Measurements from ENCODE around the gene ARRB1. TPM values are rescaled to one million over a fixed set of nuclear protein-coding genes. Genes with fewer than 3 reads are reported as not detected.
"Not testable (repeated sequence)": the region's sequence is repeated elsewhere in the genome, so short reads cannot be mapped to it uniquely, and the experiment has no call there.

ARRB1 gene
- total RNA-seq, 1 donor from 2014 or later, result 22.7 TPM

DNA sequence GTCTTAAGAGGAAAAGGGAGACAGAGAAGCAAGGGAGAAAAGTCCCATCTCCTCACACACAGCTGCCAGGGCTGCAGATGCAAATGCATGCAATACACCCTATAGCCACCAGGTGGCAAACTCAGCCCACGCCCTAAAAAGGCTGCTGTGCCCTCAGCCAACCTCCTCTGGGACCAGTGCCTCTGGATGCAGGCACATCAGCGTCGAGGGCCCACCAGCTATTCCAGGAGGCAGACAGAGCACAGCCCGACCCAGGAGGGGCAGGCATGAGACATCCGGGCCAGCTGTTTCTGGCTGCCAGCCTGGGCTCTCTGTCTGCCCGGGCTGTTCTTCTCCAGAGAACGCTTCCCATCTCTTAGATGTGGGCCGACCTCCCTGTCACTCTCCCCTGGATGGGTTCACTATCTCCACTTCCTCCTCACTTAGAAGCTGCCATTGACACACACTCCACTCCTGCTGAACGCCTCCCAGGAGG is 71.2 kb downstream of the ARRB1 start:
- Mint-ChIP-seq H3K4me1 (peaks cover 24% of the 10 kb centered on the region), H3K27ac (no peak overlapping the region), H3K36me3 (ENCODE audit: low read depth) (peaks cover 14% of the 10 kb centered on the region), H3K4me3 (no peak overlapping the region), H3K27me3 (no peaks in the 10 kb centered on the region), H3K9me3 (no peaks in the 10 kb centered on the region)
- intact Hi-C loops (cut with micrococcal nuclease), result loop anchor here (1.0 to 2.0 kb wide), 3 partner anchors 49 to 108 kb away; no protein-coding TSS in a partner anchor
- peak; percentile 94 for DNase-seq

DNA sequence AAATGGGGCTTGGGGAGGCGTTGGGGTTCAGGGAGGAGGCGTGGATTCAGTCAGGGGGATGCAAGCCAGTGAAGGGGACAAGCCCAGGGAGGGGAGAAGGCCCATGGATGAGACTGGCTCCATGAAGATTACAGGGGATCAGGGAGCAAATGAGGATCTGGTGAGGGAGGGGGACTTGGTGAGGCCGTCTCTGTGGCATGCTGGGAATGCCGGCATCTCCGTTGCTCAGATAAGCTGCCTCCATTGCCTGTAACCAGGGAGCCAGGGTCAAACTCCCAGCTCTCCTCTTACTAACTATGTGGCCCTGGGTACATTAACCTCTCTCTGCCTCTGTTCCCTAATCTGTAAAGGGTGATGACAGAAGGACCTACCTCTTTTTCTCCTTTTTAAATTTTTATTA is 72.2 kb downstream of the ARRB1 start:
- H3K27ac Mint-ChIP-seq, result no peak overlapping the region
- H3K9me3 Mint-ChIP-seq, result no peaks in the 10 kb centered on the region
- H3K4me3 Mint-ChIP-seq, result no peak overlapping the region
- H3K4me1 Mint-ChIP-seq, result peaks cover 25% of the 10 kb centered on the region
- H3K36me3 Mint-ChIP-seq (ENCODE audit: low read depth), result peaks cover 14% of the 10 kb centered on the region
- no peaks in the 10 kb centered on the region for H3K27me3 Mint-ChIP-seq
- DNase-seq, result no peak
- intact Hi-C loops (cut with micrococcal nuclease), result no loop called here

DNA sequence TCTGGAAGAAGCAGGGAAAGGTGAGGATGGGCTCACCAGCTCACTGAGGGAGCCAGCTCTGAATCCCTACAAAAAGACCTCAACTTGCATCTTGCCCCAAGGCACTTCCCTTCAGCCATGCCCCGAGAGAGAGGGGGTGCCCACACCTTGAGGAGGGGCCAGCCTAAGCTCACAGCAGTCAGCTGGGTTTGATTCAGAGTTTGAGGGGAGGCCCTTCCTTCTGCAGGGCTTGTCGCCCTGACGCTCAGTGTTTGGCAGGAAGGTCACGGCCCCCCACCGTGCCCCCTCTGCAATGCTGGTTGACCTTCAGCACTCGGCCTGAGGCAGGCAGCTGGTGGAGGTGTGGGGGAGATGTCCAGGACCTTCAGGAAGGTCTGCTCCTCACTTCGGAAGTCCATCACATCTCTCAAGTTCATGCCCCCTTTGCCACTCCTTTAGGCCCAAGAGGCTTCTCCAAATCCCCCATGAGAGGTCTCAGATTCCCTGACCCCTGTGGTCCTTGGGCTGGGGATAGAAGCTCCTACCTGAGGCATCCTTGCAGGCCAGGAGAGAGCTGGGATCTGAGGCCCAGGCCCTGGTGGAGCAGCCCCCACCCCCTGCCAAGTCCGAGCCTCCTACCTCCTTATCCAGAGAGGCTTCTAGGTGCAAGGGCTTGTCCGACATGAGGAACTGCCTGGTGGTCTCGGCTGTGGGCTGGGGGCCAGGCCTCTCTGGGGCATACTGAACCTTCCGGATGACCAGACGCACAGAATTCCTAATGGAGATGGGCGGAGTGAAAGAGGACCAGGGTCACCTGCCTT is 73.3 kb downstream of the ARRB1 start:
- Mint-ChIP-seq H3K27me3 (no peaks in the 10 kb centered on the region), H3K9me3 (no peaks in the 10 kb centered on the region), H3K36me3 (ENCODE audit: low read depth) (peaks cover 17% of the 10 kb centered on the region), H3K4me3 (no peak overlapping the region), H3K4me1 (peaks cover 29% of the 10 kb centered on the region), H3K27ac (no peak overlapping the region)
- no peak for DNase-seq
- intact Hi-C loops (cut with micrococcal nuclease), result no loop called here

DNA sequence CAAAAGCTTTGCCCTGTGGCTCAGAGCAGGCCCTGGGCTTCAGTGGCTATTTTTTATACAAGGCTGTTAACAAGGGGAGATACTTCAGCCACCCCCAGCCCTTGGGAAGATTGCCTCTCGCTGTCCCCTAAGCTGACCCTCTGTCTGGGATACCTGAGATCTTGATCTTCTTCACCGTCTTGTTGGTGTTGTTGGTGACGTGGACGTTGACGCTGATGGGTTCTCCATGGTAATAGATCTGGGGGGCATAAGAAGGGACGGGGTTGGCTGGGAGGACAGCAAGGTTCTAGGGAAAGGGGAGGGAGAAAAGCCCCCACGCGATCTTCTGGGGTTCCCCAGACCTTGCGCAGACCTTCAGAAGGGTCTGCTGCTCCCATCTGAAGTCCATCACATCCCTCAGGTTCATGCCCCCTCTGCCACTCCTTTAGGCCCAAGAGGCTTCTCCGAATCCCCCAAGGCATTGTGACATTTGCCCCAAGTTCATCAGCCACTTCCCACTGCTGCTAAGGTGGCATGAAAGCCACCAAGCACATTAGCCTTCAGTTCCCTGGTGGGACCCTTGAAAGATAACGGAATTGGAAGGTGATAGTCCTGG is 74.2 kb downstream of the ARRB1 start:
- intact Hi-C loops (cut with micrococcal nuclease), result no loop called here
- DNase-seq, result no peak
- Mint-ChIP-seq H3K27ac (no peak overlapping the region), H3K27me3 (no peaks in the 10 kb centered on the region), H3K4me3 (no peak overlapping the region), H3K36me3 (ENCODE audit: low read depth) (peaks cover 17% of the 10 kb centered on the region), H3K4me1 (peaks cover 32% of the 10 kb centered on the region), H3K9me3 (no peaks in the 10 kb centered on the region)

DNA sequence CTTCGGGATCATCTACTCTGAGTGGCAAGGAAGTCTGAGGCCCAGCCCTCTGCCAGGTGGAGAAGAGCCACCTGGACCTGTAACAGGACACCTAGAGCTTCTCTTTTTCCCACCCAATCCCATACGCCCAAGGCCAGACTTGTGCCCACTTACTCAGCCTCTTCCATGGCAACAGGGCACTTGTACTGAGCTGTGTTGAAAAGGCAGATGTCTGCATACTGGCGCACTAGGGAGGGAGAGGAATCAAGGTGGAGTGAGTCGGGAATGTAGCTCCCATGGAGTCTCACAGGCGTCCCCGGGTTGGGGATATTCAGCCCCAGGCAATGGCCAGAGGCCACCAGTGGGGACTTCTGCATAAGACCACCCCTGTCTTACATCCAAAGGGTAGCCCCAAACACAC is 74.8 kb downstream of the ARRB1 start:
- Mint-ChIP-seq H3K27ac (peak overlapping the region; percentile 99), H3K9me3 (no peaks in the 10 kb centered on the region), H3K4me3 (peak overlapping the region; percentile 4), H3K36me3 (ENCODE audit: low read depth) (peaks cover 17% of the 10 kb centered on the region), H3K4me1 (peaks cover 32% of the 10 kb centered on the region), H3K27me3 (no peaks in the 10 kb centered on the region)
- intact Hi-C loops (cut with micrococcal nuclease), result no loop called here
- no peak for DNase-seq

DNA sequence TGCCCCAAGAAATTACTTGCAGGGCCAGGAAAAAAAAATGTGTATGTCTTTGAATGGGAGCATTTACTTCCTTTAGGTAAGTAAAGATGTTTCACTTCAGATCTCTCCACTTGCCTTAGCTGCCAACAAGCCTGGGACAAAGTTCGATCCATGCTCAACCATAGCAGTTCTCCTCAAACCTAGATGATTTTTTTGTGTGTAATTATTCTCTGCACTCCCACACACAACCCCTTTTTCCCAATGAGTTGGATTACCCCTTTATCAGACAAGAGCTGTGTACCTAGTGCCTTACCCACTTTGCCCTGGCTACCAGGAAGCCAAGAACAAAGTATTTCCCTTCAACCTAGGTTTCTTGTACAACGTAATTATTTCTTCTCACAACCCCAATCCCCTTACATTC is 75.3 kb downstream of the ARRB1 start:
- Mint-ChIP-seq H3K4me1 (peaks cover 34% of the 10 kb centered on the region), H3K27me3 (no peaks in the 10 kb centered on the region), H3K36me3 (ENCODE audit: low read depth) (peaks cover 19% of the 10 kb centered on the region), H3K27ac (peak overlapping the region; percentile 99), H3K4me3 (peak overlapping the region; percentile 28), H3K9me3 (no peaks in the 10 kb centered on the region)
- DNase-seq, result no peak
- intact Hi-C loops (cut with micrococcal nuclease), result no loop called here

DNA sequence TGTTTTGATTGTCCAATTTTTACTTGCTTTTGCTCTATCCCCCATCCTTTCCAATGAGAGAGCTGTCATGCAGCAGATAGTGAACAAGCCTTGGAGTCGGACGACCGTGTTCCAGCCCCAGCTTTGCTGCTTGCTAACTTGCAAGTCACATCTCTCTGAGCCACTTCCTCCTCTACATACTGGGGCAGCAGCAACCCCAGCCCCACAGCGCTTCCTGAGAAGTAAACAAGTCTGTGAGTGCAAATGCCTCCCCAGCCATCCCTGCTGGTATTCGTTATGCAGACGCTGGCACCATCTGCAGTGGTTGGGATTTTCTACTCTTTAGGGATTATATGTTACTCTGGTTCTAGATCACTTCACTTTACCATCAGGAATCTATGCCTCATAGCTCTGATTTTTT is 75.9 kb downstream of the ARRB1 start:
- peak overlapping the region; percentile 82 for H3K4me3 Mint-ChIP-seq
- H3K4me1 Mint-ChIP-seq, result peaks cover 33% of the 10 kb centered on the region
- peak overlapping the region; percentile 99 for H3K27ac Mint-ChIP-seq
- peaks cover 18% of the 10 kb centered on the region for H3K36me3 Mint-ChIP-seq (ENCODE audit: low read depth)
- peak; percentile 91 for DNase-seq
- intact Hi-C loops (cut with micrococcal nuclease), result no loop called here
- H3K9me3 Mint-ChIP-seq, result no peaks in the 10 kb centered on the region
- no peaks in the 10 kb centered on the region for H3K27me3 Mint-ChIP-seq

DNA sequence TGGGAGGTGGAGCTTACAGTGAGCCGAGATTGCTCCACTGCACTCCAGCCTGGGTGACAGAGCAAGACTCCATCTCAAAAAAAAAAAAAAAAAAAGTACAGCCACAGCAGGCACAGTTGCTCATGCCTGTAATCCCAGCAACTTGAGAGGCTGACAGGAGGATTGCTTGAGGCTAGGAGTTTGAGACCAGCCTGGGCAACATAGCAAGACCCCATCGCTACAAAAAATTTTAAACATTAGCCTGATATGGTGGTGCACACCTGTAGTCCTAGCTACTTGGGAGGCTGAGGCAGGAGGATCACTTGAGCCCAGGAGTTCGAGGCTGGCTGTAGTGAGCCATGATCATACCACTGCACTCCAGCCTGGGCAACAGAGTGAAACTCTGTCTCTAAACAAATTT is 76.7 kb downstream of the ARRB1 start:
- Mint-ChIP-seq H3K4me1 (peaks cover 29% of the 10 kb centered on the region), H3K36me3 (ENCODE audit: low read depth) (peaks cover 18% of the 10 kb centered on the region)
- intact Hi-C loops (cut with micrococcal nuclease); H3K27ac Mint-ChIP-seq; H3K9me3 Mint-ChIP-seq; H3K27me3 Mint-ChIP-seq; H3K4me3 Mint-ChIP-seq; DNase-seq: not testable (repeated sequence)

DNA sequence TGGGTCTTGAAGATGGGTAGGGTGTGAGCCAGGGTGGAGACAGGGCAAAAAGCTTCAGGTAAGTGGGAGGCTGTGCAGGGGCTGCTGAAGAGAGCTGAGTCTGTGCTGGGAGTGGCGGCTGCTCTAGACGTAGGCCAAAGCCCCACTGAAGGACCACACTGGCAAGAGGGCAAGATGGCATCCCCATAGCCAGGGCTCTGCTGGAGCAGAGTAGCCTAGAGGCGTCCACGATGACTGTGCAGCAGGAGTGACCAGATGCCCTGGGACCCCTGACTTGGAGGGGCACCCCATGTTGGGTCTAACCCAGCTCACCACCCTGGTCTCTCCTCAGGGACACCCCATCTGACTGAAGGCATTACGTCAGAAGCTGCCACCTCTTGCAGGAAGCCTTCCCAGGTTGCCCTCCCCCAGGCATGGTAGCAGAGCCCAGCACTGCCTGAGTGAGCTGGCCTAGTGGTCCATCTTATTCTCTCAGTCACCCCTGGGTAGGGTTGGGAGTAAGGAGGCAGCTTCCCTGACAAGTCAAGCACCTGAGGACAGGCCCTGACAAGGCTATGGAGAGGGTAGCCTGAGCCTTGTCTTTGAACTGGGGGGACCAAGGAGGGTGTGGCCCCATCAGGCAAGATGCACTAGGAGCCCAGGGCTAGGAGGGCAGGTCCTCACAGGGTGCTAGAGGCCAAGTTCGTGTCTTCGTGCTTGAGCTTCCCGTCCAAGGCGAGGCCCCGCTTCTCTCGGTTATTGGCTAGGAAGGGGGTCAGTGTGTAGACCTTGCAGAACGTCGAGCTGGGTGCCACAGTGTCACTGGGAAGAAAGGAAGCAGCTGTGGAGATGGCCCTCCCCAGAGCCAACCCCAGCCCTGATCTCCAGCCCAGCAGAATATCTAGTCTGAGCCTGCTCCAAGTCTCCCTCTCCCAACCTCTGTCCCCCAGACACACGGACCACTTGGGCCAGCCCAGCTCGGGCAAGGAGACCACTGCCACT is 77.8 kb downstream of the ARRB1 start:
- Mint-ChIP-seq H3K27me3 (no peaks in the 10 kb centered on the region), H3K36me3 (ENCODE audit: low read depth) (peaks cover 15% of the 10 kb centered on the region), H3K4me3 (no peak overlapping the region), H3K9me3 (no peaks in the 10 kb centered on the region), H3K27ac (peak overlapping the region; percentile 60), H3K4me1 (peaks cover 25% of the 10 kb centered on the region)
- intact Hi-C loops (cut with micrococcal nuclease), result no loop called here
- DNase-seq, result no peak

DNA sequence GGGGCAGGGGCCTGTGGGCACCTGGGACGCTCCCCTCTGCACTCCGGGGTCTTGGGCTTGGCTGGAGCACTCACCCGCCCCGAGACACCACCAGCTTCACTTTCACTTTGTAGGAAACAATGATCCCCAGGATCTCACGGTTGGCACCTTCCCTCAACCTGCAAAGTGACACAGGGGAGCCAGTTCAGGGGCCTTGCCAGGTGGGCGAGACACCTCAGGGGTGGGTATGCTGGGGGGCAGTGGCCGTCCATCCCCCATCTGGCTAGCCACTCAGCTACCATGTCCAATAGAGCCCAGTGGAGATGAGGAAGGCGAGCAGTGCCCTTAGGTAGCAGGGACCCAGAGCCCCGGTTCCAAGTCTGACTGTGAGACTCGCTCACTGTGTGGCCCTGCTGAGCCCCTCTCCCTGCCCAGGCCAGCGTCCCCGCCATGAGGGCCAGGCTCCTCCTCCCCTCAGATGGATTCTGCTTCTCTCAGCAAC is 78.6 kb downstream of the ARRB1 start:
- Mint-ChIP-seq H3K4me3 (no peak overlapping the region), H3K9me3 (no peaks in the 10 kb centered on the region), H3K27ac (no peak overlapping the region), H3K36me3 (ENCODE audit: low read depth) (peaks cover 17% of the 10 kb centered on the region), H3K27me3 (no peaks in the 10 kb centered on the region), H3K4me1 (peaks cover 25% of the 10 kb centered on the region)
- intact Hi-C loops (cut with micrococcal nuclease), result no loop called here
- DNase-seq, result no peak

DNA sequence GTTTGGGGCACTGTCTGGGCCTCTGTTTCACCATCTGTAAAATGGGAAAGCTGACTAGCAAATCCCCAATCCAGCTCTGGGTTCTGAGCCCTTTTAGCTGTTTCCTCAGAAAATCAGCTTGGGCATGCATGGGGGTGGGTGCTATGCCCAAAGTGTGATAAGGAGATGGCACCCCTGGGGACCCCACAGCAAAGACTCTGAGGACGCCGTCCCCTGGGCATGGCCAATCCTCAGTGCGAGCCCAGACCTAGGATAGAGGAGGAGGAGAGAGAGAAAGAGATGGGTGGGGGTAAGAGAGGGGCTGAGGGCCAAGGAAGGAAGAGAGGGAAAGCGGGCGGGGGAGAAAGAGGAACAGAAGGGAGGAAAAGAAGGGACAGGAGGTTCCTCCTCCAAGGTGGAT is 79.1 kb downstream of the ARRB1 start:
- Mint-ChIP-seq H3K36me3 (ENCODE audit: low read depth) (peaks cover 13% of the 10 kb centered on the region), H3K9me3 (no peaks in the 10 kb centered on the region), H3K27ac (no peak overlapping the region), H3K27me3 (no peaks in the 10 kb centered on the region), H3K4me1 (peaks cover 25% of the 10 kb centered on the region), H3K4me3 (no peak overlapping the region)
- no peak for DNase-seq
- intact Hi-C loops (cut with micrococcal nuclease), result no loop called here

DNA sequence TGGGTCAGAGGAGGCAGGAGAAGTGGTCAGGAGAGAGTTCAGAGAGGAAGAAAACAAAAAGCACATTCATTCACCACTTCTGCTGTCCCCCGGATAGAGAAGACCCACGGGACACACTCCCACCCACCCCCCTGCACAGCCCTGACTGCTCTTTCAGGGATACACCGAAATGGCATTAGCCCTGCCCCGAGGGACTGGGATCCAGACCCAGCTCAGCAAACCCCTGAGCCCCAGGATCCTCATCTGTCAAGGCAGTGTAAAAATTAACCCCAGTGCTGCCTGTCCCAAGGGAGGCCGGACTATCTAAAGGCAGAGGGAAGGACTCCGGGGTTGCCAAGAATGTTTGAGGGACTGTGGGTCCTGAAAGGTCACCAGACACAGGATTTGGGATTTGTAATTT is 79.7 kb downstream of the ARRB1 start:
- intact Hi-C loops (cut with micrococcal nuclease), result no loop called here
- H3K27ac Mint-ChIP-seq, result peak overlapping the region; percentile 61
- no peak for DNase-seq
- peaks cover 23% of the 10 kb centered on the region for H3K4me1 Mint-ChIP-seq
- H3K4me3 Mint-ChIP-seq, result no peak overlapping the region
- H3K36me3 Mint-ChIP-seq (ENCODE audit: low read depth), result peaks cover 10% of the 10 kb centered on the region
- H3K9me3 Mint-ChIP-seq, result no peaks in the 10 kb centered on the region
- no peaks in the 10 kb centered on the region for H3K27me3 Mint-ChIP-seq

DNA sequence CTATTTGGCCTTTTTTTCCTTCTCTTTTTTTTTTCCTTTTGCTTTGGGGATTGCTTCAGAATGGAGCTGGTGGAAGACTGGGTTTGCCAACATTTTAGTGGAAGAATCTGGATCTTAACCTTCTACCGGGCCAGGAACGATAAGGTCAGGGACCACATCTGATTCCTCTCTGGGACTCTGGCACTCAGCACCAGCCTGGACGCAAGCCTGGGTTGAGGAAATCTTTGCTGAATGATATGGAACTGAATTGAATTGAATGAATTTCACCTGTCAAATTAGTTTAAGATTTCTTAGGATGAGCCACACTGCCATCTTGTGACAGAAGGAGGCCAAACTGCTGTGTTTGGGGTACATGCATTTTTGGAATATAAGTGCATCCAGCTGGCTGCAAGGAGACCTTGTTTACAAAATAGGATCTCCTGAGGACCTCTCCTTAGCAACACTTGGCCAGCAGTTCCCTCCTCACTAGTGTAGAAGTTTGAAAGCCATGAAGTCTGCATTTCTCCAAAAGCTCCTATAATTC is 80.5 kb downstream of the ARRB1 start:
- intact Hi-C loops (cut with micrococcal nuclease), result no loop called here
- no peaks in the 10 kb centered on the region for H3K27me3 Mint-ChIP-seq
- H3K4me3 Mint-ChIP-seq, result no peak overlapping the region
- no peak overlapping the region for H3K27ac Mint-ChIP-seq
- peak; percentile 75 for DNase-seq
- H3K9me3 Mint-ChIP-seq, result no peaks in the 10 kb centered on the region
- H3K36me3 Mint-ChIP-seq (ENCODE audit: low read depth), result peaks cover 13% of the 10 kb centered on the region
- peaks cover 16% of the 10 kb centered on the region for H3K4me1 Mint-ChIP-seq
